Measurements from ENCODE around the gene KANK3.

DNA sequence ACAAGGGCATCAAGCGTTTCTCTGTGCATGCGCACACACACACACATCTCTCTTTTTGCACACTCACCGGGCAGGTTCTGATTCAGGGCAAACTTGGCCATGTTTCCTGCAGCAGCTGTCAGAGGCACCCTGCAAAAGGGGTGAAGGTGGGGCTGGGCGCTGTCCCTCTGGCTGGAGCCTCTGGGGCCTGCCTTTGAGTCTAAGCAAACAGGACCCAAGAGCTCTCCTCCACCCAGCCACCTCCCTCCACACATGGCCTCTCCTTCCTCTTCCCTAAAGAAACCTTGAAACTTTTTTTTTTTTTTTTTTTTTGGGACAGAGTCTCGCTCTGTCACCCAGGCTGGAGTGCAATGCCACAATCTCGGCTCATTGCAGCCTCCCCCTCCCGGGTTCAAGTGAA lies 5.3 kb downstream of the KANK3 start:
- no peak for TF ChIP-seq CBX8 (IDR thresholded peaks at IDR 0.05)
- TF ChIP-seq RFX5 (IDR thresholded peaks at IDR 0.05): no peak
- TF ChIP-seq, protein P1, sequence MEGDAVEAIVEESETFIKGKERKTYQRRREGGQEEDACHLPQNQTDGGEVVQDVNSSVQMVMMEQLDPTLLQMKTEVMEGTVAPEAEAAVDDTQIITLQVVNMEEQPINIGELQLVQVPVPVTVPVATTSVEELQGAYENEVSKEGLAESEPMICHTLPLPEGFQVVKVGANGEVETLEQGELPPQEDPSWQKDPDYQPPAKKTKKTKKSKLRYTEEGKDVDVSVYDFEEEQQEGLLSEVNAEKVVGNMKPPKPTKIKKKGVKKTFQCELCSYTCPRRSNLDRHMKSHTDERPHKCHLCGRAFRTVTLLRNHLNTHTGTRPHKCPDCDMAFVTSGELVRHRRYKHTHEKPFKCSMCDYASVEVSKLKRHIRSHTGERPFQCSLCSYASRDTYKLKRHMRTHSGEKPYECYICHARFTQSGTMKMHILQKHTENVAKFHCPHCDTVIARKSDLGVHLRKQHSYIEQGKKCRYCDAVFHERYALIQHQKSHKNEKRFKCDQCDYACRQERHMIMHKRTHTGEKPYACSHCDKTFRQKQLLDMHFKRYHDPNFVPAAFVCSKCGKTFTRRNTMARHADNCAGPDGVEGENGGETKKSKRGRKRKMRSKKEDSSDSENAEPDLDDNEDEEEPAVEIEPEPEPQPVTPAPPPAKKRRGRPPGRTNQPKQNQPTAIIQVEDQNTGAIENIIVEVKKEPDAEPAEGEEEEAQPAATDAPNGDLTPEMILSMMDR (IDR thresholded peaks at IDR 0.05): no peak
- TF ChIP-seq EP300 (IDR thresholded peaks at IDR 0.05): no peak
- no peak for TF ChIP-seq POLR2AphosphoS2 (conservative IDR thresholded peaks at IDR 0.05; ENCODE audit: low read length)
- TF ChIP-seq, protein P2, sequence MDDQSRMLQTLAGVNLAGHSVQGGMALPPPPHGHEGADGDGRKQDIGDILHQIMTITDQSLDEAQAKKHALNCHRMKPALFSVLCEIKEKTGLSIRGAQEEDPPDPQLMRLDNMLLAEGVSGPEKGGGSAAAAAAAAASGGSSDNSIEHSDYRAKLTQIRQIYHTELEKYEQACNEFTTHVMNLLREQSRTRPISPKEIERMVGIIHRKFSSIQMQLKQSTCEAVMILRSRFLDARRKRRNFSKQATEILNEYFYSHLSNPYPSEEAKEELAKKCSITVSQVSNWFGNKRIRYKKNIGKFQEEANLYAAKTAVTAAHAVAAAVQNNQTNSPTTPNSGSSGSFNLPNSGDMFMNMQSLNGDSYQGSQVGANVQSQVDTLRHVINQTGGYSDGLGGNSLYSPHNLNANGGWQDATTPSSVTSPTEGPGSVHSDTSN (IDR thresholded peaks at IDR 0.05): no peak
- TF ChIP-seq ESRRA (IDR thresholded peaks at IDR 0.05; ENCODE audit: borderline replicate concordance, low read length): no peak
- no peak for TF ChIP-seq FOSB (CRISPR knock-in tag; IDR thresholded peaks at IDR 0.05)
